B cell (primary cell): ENCODE data around the gene ADAMTS14.

Experiments used
- CTCF ChIP-seq: fragments of 200-600 bp; IDR thresholded peaks from one replicate; pipeline ENCODE4 v1.8.0; 2022; ENCODE audit warnings: antibody characterized with exemption, mild to moderate bottlenecking
- EZH2 ChIP-seq: IDR thresholded peaks from 2 replicates; pipeline ENCODE4 v1.6.1; 2012; ENCODE audit warnings: borderline replicate concordance, low read depth, mild to moderate bottlenecking, moderate library complexity, low read length; ENCODE audit not compliant: insufficient read depth, poor library complexity, severe bottlenecking

GRCh38 chr10:70666960-70667798, 5.1 kb upstream of the ADAMTS14 start:
- TF ChIP-seq CTCF (no peak), EZH2 (no peak)
